Measurements from ENCODE around the gene GABPB1. TPM values are rescaled to one million over a fixed set of nuclear protein-coding genes. Genes with fewer than 3 reads are reported as not detected.
A peak's percentile ranks its signal among the peaks of the same experiment; 100 is the strongest.

Gene GABPB1
- total RNA-seq, 1 experiment from 2014 or later, result 45.0 TPM

- peak; percentile 44 for DNase-seq
- Histone ChIP-seq H2BK15ac (ENCODE audit: low read depth, low read length) (no peak overlapping the region), H3K79me1 (ENCODE audit: insufficient read depth, low read depth, low read length, poor library complexity, severe bottlenecking) (peaks cover 3% of the 10 kb centered on the region), H3K9ac (ENCODE audit: extremely low read depth, insufficient read length, low read length) (peak overlapping the region; percentile 100), H4K5ac (ENCODE audit: insufficient read length, low read depth, low read length) (no peak overlapping the region), H3K27ac (ENCODE audit: insufficient read length, low read depth, low read length) (peak overlapping the region; percentile 83), H2BK20ac (ENCODE audit: low read depth, low read length, poor library complexity, severe bottlenecking) (no peak overlapping the region), H3K23ac (ENCODE audit: insufficient read length, low read depth, low read length) (no peak overlapping the region), H3K56ac (ENCODE audit: insufficient read length, low read depth, low read length) (peak overlapping the region; percentile 79), H3K14ac (ENCODE audit: insufficient read depth, low read length) (peak overlapping the region; percentile 100), H3T11ph (ENCODE audit: low read length) (peak overlapping the region; percentile 59), H2AFZ (ENCODE audit: low read length) (no peak overlapping the region), H3K23me2 (ENCODE audit: insufficient read length, low read depth, low read length, poor library complexity, severe bottlenecking) (peaks cover 6% of the 10 kb centered on the region), H3K9me3 (ENCODE audit: control insufficient read depth, low read depth, low read length) (no peaks in the 10 kb centered on the region), H2BK5ac (ENCODE audit: insufficient read length, low read length) (peak overlapping the region; percentile 54), H3K18ac (ENCODE audit: insufficient read length, low read depth, low read length) (peak overlapping the region; percentile 100), H3K4me2 (ENCODE audit: insufficient read depth, insufficient read length, low read length) (peak overlapping the region; percentile 89), H2BK120ac (ENCODE audit: low read depth, low read length, poor library complexity, severe bottlenecking) (no peak overlapping the region), H4K20me1 (ENCODE audit: control insufficient read depth, insufficient read depth, insufficient read length) (no peaks in the 10 kb centered on the region), H2BK12ac (ENCODE audit: insufficient read length, low read depth, low read length) (no peak overlapping the region), H3K4ac (ENCODE audit: low read depth, low read length) (peak overlapping the region; percentile 58), H4K91ac (ENCODE audit: insufficient read length, low read depth, low read length) (peak overlapping the region; percentile 95), H3K4me1 (ENCODE audit: insufficient read depth, low read length) (no peaks in the 10 kb centered on the region), H4K8ac (replicated peaks; ENCODE audit: insufficient read length, low read depth, low read length) (no peak overlapping the region), H3K79me2 (ENCODE audit: insufficient read depth, low read length) (peaks cover 44% of the 10 kb centered on the region; the same call in 1 of the 2 replicates), H3K27me3 (ENCODE audit: insufficient read depth, low read length) (no peaks in the 10 kb centered on the region), H2AK5ac (ENCODE audit: insufficient read length, low read length) (no peak overlapping the region)
- no peak for TF ChIP-seq CTCF (conservative IDR thresholded peaks at IDR 0.05)
- Mint-ChIP-seq H3K4me3 (peak overlapping the region; percentile 93 to 100), H3K4me1 (peaks cover 34 to 41% of the 10 kb centered on the region in 2 experiments), H3K9me3 (peaks cover 0 to 2% of the 10 kb centered on the region in 2 experiments; a peak in 1 of 5 replicates), H3K36me3 (ENCODE audit: insufficient read depth in 1 of 3, low read depth in 3 of 3) (peaks cover 27 to 50% (median 34%) of the 10 kb centered on the region in 3 experiments), H3K27ac (peak overlapping the region; percentile 98 to 100 (median 100)), H3K27me3 (ENCODE audit: low read depth) (no peaks in the 10 kb centered on the region)
- WGBS (ENCODE audit: extremely low coverage, insufficient read length, low lambda C conversion rate), result no CpG with 5 or more reads among the region's 79 CpGs
These were observed 792 bp downstream of the GABPB1 start for GRCh38 chr15:50353975-50354837.
